ENCODE results near the gene SYNGAP1.
"Not testable (repeated sequence)": the region's sequence is repeated elsewhere in the genome, so short reads cannot be mapped to it uniquely, and the experiment has no call there.

SYNGAP1 gene

DNA sequence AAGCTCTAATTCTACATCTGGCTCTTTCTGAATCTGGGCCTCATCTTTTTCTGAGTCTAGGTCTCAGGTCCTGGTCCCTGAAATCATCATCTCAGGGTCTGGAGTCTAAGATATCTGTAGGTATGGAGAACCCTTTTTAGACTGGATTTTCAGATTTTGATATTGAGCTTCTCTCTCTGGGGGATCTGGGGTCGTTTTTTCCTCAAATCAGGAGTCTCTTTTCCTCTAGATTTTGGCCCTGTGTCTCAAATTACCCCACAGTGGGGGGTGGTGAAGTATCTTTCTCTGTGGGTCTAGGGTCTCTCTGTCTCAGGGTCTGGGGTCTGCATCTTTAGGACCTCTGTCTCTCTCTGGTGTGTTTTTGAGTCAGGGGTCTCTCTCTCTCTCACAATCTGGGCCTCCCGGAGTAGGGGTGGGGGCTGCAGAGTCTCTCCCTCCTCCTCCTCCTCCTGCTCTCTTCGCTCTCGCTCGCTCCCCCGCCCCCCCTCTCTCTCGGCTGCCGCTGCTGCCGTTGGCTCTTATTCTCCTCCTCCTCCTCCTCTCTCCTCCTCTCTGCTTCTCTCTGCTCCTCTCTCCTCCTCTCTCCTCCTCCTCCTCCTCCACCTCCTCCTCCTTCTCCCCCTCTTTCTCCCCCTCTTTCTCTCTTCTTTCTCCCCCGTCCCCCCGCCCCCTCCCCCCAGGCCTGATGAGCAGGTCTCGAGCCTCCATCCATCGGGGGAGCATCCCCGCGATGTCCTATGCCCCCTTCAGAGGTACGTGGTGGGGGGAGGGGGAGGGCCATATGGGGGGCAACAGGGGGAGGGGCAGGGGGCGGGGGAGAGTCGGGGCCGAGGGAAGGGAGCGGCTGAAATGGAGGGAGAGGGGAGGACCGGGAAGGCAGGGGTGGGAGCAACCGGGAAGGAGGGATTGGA, at the start of gene SYNGAP1:
TSS of gene SYNGAP1 (plus strand) at position 486 of the 911 bp plus-strand sequence. CDS start at position 686, 200 bp downstream.
- peak; percentile 69 for DNase-seq

DNA sequence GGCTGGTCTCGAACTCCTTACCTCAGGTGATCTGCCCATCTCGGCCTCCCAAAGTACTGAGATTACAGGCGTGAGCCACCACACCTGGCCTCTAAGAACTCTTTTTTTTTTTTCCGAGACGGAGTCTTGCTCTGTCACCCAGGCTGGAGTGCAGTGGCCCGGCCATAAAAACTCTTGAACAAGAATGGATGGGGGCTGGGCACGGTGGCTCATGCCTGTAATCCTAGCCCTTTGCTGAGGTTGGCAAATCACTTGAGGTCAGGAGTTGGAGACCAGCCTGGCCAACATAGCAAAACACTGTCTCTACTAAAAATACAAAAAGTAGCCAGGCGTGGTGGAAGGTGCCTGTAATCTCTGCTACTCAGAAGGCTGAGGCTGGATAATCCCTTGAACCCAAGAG, 48.0 kb upstream of the SYNGAP1 start:
- DNase-seq = not testable (repeated sequence)

DNA sequence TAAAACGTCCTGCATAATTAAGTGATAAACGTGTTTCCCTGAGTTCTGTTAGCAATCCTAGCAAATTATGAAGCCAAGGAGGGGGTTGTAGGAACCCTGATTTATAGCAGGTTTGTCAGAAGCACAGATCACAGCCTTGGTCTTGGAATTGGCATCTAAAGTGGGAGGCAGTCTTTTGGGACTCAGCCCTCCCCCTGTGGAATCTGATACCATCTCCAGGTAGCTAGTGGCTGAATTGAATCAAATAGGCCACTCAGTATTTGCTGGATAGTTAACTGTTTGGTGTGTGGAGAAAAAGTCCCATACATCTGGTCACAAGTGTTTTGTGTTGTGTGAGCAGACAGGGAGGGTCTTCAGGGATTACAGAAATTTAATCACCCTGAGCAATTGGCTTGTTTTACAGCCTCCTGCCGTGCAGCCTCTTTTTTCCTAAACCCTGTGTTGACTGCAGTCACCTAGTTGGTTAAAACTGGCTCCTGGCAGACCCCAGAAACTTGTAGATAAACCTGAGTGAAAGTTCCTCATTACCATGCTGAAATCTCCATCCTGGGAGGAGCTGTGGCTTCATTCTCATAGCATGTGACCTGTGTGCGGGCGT, 47.2 kb upstream of the SYNGAP1 start:
- DNase-seq = no peak

GRCh38 chr6:33373960-33374910, 45.6 kb upstream of the SYNGAP1 start:
- DNase-seq = no peak

DNA sequence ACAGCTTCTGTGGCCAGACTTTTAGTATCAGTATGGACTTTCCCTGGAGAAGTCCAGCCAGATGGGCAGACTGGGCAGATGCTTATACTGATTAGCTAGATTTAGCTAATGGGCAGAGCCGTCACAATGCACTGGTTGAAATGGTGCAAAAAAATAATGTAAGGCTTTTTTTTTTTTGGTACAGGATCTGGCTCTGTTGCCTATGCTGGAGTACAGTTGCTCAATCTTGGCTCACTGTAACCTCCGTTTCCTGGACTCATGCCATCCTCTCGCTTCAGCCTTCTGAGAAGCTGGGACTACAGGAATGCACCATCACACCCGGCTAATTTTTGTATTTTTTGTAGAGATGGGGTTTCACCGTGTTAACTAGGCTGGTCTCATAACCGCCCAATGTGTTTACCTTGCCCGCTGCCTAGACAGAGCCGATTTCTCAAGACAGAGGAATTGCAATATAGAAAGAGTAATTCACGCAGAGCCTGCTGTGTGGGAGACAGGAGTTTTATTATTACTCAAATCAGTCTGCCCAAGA, 44.7 kb upstream of the SYNGAP1 start:
- DNase-seq = no peak

DNA sequence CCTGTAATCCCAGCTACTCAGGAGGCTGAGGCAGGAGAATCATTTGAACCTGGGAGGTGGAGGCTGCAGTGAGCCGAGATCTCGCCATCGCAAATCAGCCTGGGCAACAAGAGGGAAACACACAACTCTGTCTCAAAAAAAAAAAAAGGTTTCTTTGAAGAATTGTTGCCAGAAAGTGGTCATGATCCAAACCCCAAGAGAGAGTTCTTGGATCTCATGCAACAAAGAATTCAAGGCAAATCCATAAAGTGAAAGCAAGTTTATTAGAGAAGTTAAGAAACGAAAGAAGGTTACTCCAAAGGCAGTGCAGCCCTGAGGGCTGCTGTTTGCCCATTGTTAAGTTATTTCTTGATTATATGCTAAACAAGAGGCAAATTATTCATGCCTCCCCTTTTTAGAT, 42.7 kb upstream of the SYNGAP1 start:
- DNase-seq = no peak

DNA sequence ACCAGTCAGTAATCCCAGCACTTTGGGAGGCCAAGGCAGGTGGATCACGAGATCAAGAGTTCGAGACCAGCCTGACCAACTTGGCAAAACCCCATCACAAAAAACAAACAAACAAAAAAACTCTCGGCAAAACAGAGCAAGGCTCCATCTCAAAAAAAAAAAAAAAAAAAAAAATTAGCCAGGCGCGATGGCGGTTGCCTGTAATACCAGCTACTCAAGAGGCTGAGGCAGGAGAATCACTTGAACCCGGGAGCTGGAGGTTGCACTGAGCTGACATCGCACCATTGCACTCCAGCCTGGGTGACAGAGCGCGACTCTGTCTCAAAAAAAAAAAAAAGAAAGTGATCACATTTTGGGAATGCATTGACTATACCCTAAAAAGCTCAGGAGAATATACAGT, 40.7 kb upstream of the SYNGAP1 start:
- DNase-seq = not testable (repeated sequence)

DNA sequence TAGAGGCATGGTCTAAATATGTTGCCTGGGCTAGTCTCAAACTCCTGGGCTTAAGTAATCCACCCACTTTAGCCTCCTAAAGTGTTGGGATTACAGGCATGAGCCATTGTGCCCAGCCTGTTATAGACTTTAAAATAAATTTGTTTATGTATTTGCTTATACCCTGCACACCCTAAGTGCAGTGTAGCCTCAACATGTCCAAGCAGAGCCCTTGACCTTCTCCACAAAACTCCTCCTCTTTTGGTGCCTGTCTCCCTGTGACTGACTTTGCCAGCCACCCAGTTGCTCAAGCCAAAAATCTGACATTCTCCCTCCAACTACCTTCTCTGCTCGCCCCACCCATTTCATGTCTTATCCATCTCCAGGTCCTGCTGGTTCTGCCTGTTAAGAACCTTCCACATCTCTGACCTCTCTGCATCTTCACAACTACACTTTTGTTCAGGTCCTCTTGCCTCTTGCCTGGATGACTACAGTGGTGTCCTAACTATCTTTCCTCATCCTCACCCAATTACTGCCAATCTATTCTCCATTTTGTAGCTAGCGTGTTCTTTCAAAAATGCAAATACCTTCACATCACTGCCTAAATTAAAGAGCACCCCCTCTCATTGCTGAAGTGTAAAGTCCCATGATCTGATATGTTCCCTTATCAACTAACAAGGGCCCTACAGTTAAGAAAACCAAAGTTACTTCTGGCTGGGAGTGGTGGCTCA, 39.4 kb upstream of the SYNGAP1 start:
- DNase-seq = no peak

GRCh38 chr6:33383427-33384185, 36.3 kb upstream of the SYNGAP1 start:
- DNase-seq = no peak

GRCh38 chr6:33384581-33385020, 35.3 kb upstream of the SYNGAP1 start:
- DNase-seq = no peak

GRCh38 chr6:33390173-33390572, 29.7 kb upstream of the SYNGAP1 start:
- DNase-seq = no peak

GRCh38 chr6:33390767-33391277, 29.0 kb upstream of the SYNGAP1 start:
- no peak for DNase-seq

DNA sequence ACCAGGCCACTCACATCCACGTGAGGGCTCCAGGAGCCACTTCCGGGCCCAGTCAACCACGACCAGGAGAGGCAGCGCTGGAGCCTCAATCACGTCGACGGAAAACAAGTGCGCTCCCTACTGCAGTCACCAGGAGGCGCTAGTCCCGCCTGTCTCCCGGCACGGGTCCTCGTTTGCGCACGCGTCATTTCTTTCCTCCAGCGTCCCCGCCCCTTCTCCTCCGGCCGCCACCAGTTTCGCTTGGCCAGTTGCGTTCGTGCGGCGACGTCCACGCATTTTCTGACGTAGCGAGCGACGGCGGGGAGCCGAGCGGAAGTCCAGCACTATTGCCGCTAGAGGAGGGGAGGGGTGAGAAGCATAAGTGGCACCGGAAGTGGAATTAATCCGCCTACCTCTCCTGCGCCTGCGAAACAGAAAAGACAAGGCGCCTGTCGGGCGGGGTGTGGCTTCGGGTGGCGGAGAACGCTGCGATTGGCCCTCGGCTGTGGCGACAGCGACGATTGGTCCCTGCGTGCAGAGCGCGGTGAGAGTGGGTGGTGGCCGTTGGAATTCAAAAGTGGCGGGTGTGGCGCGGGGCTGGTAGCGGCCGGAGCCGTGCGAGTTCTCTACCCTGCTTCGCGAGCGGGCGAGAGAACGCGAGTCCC, 28.5 kb upstream of the SYNGAP1 start, which contains the start of gene KIFC1:
TSS of gene KIFC1 (plus strand) at position 546 of the 644 bp plus-strand sequence. CDS start 163 bp downstream, outside the sequence.
- DNase-seq = peak; percentile 99

DNA sequence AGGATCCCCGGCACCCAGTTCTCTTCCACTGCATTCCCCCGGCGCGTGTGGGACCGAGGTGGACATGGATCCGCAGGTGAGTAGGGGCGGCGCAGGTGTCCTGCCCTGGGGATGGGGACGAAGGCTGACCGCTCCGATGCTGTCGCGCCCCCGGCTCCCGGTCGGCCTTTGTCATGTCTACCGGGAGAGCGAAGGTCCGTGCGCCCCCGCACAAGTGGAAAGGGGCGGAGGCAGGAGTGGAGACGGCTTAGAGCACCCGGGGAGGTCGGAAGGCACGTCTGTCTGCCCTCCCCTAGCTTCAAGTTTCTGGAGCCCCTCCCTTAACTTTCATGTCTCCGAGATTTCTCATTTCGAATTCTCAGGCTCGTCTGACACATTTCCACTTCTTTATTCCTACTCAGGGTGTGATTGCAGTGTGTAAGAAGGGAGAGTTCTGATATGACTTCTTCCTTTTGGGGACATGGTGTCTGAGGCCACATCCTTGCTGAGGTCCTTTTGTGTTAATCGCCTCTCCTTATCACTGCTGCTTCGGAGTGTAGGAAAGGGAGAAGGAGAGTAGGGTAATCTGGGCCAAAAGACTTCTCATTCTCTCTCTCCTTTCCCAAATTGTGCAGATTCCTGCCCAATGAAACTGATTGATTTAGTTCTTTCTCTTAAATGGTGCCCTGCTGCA, 27.8 kb upstream of the SYNGAP1 start:
- DNase-seq = peak; percentile 78

DNA sequence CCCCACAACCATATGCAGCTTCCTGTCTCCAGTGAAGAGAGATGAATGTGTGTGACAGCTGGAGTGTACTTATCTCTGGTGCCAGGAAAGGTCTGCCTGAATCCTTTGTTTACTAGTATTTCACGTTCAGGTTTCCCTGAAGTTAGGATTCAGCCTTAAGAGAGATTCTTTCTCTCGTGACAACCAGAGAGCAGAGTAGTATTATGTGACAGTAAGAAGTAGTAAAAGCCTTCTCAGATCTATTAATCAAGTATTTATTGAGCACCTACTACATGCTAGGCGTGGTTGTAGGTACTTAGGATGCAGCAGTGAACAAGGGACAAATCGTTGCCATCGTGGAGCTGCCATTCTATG, 27.3 kb upstream of the SYNGAP1 start:
- no peak for DNase-seq

- DNase-seq = no peak
Measured at GRCh38 chr6:33392979-33393378, 26.9 kb upstream of the SYNGAP1 start.

DNA sequence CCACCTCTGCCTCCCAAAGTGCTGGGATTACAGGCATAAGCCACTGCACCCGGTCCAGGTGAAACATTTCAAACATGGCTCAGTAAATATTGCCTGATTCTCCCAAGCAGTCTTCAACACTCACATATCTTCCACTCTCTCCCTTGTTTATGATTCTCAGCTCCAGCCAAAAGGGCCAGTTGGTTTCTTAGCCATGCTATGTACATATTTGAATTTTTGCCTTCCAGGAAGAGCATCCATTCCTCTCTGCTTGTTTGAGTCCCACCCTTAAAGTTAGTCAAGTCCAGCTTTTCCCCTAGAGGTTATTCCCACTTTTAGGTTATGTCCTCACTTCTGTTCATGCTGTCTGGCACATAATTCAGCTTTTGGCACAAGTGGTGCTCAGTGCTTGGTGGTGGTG, 22.3 kb upstream of the SYNGAP1 start:
- no peak for DNase-seq

DNA sequence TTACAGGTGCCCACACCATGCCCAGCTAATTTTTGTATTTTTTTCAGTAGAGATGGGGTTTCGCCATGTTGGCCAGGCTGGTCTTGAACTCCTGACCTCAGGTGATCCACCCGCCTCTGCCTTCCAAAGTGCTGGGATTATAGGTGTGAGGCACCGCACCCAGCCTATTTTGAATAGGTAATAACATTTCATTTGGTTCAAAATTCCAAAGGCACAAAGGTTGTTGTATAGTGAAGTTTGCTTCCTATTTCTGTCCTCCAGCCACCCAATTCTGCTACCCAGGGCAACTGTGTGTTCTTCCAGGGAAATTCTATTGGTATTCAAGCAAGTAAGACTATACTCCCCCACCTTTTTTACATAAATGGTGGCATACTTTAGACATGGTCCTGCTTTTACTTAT, 21.3 kb upstream of the SYNGAP1 start:
- DNase-seq = not testable (repeated sequence)

- not testable (repeated sequence) for DNase-seq
Measured at GRCh38 chr6:33399881-33400280, 20.0 kb upstream of the SYNGAP1 start.

- DNase-seq = no peak
Measured at GRCh38 chr6:33404884-33405283, 15.0 kb upstream of the SYNGAP1 start.

All from activated CD4-positive, alpha-beta T cell treated with anti-CD3 and anti-CD28 coated beads for 48 hours (primary cell).